GM12878 (cell line): ENCODE measurements around the gene GUK1.

Experiments used
- ASH2L ChIP-seq: fragments of 300-600, 200-600 bp; sonication (generic); IDR thresholded peaks from 2 replicates; pipeline ENCODE4 v1.6.1; 2017; ENCODE audit warnings: low read depth, mild to moderate bottlenecking, borderline replicate concordance
- CTCF ChIP-seq, 3 experiments: IDR thresholded peaks in 2 of 3; conservative IDR thresholded peaks in 1 of 3; 2 replicates each; pipeline ENCODE4 v1.5.1; 2011; ENCODE audit warnings: low read depth in 3 of 3, low read length in 3 of 3, mild to moderate bottlenecking in 3 of 3, control low read depth in 2 of 3, moderate library complexity in 2 of 3, inconsistent platforms in 1 of 3, mixed read lengths in 1 of 3; ENCODE audit not compliant: control insufficient read depth in 2 of 3, insufficient read depth in 1 of 3; ENCODE audit errors: extremely low read depth in 1 of 3
- E4F1 ChIP-seq: fragments of 450-650 bp; IDR thresholded peaks from 2 replicates; pipeline ENCODE4 v1.6.1; 2018; ENCODE audit warnings: borderline replicate concordance, mild to moderate bottlenecking; ENCODE audit not compliant: partially characterized antibody
- FOXK2 ChIP-seq: fragments of 450-650 bp; IDR thresholded peaks from 2 replicates; pipeline ENCODE4 v1.6.1; 2017; ENCODE audit warnings: mild to moderate bottlenecking, moderate library complexity
- JUND ChIP-seq: IDR thresholded peaks from 2 replicates; pipeline ENCODE4 v1.6.1; 2012; ENCODE audit warnings: low read depth, mild to moderate bottlenecking, low read length, improper control_type of control experiment, moderate library complexity
- MXI1 ChIP-seq: fragments of 150-350 bp; IDR thresholded peaks from 2 replicates; pipeline ENCODE4 v1.6.1; 2011; ENCODE audit warnings: low read depth, mild to moderate bottlenecking, inconsistent platforms, low read length, improper control_type of control experiment
- PBX3 ChIP-seq: IDR thresholded peaks from 2 replicates; pipeline ENCODE4 v1.6.1; 2011; ENCODE audit warnings: mild to moderate bottlenecking, low read depth, low read length, moderate library complexity; ENCODE audit not compliant: insufficient replicate concordance
- POLR2A ChIP-seq: IDR thresholded peaks from 2 replicates; pipeline ENCODE4 v1.6.1; 2011; ENCODE audit warnings: low read depth, mild to moderate bottlenecking, low read length
- POLR2AphosphoS5 ChIP-seq: IDR thresholded peaks from 2 replicates; pipeline ENCODE4 v1.6.1; 2011; ENCODE audit warnings: mild to moderate bottlenecking, low read length, inconsistent platforms
- RAD21 ChIP-seq: IDR thresholded peaks from 2 replicates; pipeline ENCODE4 v1.6.1; 2011; ENCODE audit warnings: mild to moderate bottlenecking, low read depth, low read length, moderate library complexity; ENCODE audit not compliant: insufficient read depth
- RAD51 ChIP-seq: fragments of 450-650 bp; IDR thresholded peaks from 2 replicates; pipeline ENCODE4 v1.6.1; 2016; ENCODE audit warnings: moderate library complexity, mild to moderate bottlenecking, inconsistent platforms
- RFX5 ChIP-seq: IDR thresholded peaks from 2 replicates; pipeline ENCODE4 v1.6.1; 2011; ENCODE audit warnings: low read depth, low read length, improper control_type of control experiment
- USF1 ChIP-seq: IDR thresholded peaks from 2 replicates; pipeline ENCODE4 v1.6.1; 2011; ENCODE audit warnings: borderline replicate concordance, low read depth, mild to moderate bottlenecking, moderate library complexity, mixed read lengths, low read length; ENCODE audit not compliant: insufficient read depth; ENCODE audit errors: extremely low read length
- ZZZ3 ChIP-seq: IDR thresholded peaks from 2 replicates; pipeline ENCODE4 v1.6.1; 2011; ENCODE audit warnings: low read depth; ENCODE audit not compliant: control insufficient read depth, insufficient read length

- TF ChIP-seq E4F1 (no peak), ZZZ3 (no peak), RAD21 (no peak), POLR2A (no peak), RAD51 (no peak), CTCF (IDR thresholded peaks at IDR 0.05 in 2 of 3, conservative IDR thresholded peaks at IDR 0.05 in 1 of 3; ENCODE audit: control insufficient read depth in 2 of 3, extremely low read depth in 1 of 3, insufficient read depth in 1 of 3, low read depth in 3 of 3, low read length in 3 of 3) (no peak), MXI1 (no peak), USF1 (no peak), FOXK2 (no peak), ASH2L (no peak), POLR2AphosphoS5 (no peak), RFX5 (no peak), PBX3 (no peak), JUND (no peak)
Observed at GRCh38 chr1:228171221-228171891, 31.3 kb downstream of the GUK1 start.
